Karpas-422 (cell line): Measurements from ENCODE around the gene EYS. TPM values are rescaled to one million over a fixed set of nuclear protein-coding genes. Genes with fewer than 3 reads are reported as not detected.

ENCODE experiments used
- DNase-seq: peaks from one replicate; pipeline ENCODE4 v3.0.0-alpha.2; 2015
- H2AFZ ChIP-seq: fragments of 200-600 bp; sonication (generic); 2 replicates; pipeline ENCODE4 v1.6.1; 2014; ENCODE audit warnings: antibody characterized with exemption, low read length, mixed read lengths
- H3K27ac ChIP-seq: fragments of 200-600 bp; sonication (generic); 2 replicates; pipeline ENCODE4 v1.5.1; 2014; ENCODE audit warnings: mild to moderate bottlenecking, low read length, moderate library complexity
- H3K27me3 ChIP-seq: fragments of 200-600 bp; sonication (generic); 2 replicates; pipeline ENCODE4 v1.6.1; 2014; ENCODE audit warnings: low read length, mixed read lengths
- H3K36me3 ChIP-seq: fragments of 200-600 bp; sonication (generic); 2 replicates; pipeline ENCODE4 v1.6.1; 2014; ENCODE audit warnings: low read length, mixed read lengths; ENCODE audit not compliant: insufficient read depth
- H3K4me1 ChIP-seq: fragments of 200-600 bp; sonication (generic); 2 replicates; pipeline ENCODE4 v1.6.1; 2014; ENCODE audit warnings: mild to moderate bottlenecking, low read length, mixed read lengths
- H3K4me2 ChIP-seq: fragments of 200-600 bp; sonication (generic); 2 replicates; pipeline ENCODE4 v1.6.1; 2014; ENCODE audit warnings: low read length, low read depth, mild to moderate bottlenecking; ENCODE audit not compliant: poor library complexity, severe bottlenecking
- H3K4me3 ChIP-seq: fragments of 200-600 bp; sonication (generic); 2 replicates; pipeline ENCODE4 v1.5.1; 2014; ENCODE audit warnings: mild to moderate bottlenecking, antibody characterized with exemption, low read length, mixed read lengths
- H3K79me2 ChIP-seq: fragments of 200-600 bp; sonication (generic); 2 replicates; pipeline ENCODE4 v1.6.1; 2014; ENCODE audit warnings: mild to moderate bottlenecking, low read length, mixed read lengths
- H3K9ac ChIP-seq: fragments of 200-600 bp; sonication (generic); 2 replicates; pipeline ENCODE4 v1.6.0; 2014; ENCODE audit warnings: low read length
- H3K9me2 ChIP-seq: fragments of 200-600 bp; sonication (generic), shearing (Covaris generic); replicated peaks from 2 replicates; pipeline ENCODE4 v1.6.0; 2014; ENCODE audit warnings: mild to moderate bottlenecking, low read length, moderate library complexity; ENCODE audit not compliant: insufficient read depth
- H3K9me3 ChIP-seq: fragments of 300-700, 200-600 bp; sonication (generic); 2 replicates; pipeline ENCODE4 v1.6.1; 2014; ENCODE audit warnings: low read length, mixed read lengths
- H4K20me1 ChIP-seq: fragments of 200-600 bp; sonication (generic); 2 replicates; pipeline ENCODE4 v1.6.1; 2014; ENCODE audit warnings: mild to moderate bottlenecking, antibody characterized with exemption, low read length, low read depth; ENCODE audit not compliant: insufficient read depth
- total RNA-seq: library from RNA; depleted of rRNA; stranded (reverse); fragments of >200 nt; shearing (Covaris generic); gene quantifications from 2 replicates; pipeline ENCODE4 v1.2.3, GENCODE V29; 2014; ENCODE audit warnings: low replicate concordance

EYS gene
- total RNA-seq, 1 experiment from 2014 or later = not detected

- Histone ChIP-seq H3K79me2 (peaks cover 40% of the 10 kb centered on the region), H3K27me3 (no peaks in the 10 kb centered on the region), H3K9ac (no peak overlapping the region), H3K4me2 (no peak overlapping the region), H3K9me3 (no peaks in the 10 kb centered on the region), H3K4me3 (no peak overlapping the region), H3K9me2 (no peaks in the 10 kb centered on the region), H2AFZ (no peak overlapping the region), H3K36me3 (peaks cover 88% of the 10 kb centered on the region), H4K20me1 (no peaks in the 10 kb centered on the region), H3K27ac (no peak overlapping the region), H3K4me1 (no peaks in the 10 kb centered on the region)
- no peak for DNase-seq
These were observed 1998.4 kb downstream of the EYS start for GRCh38 chr6:63708631-63709030.

GRCh38 chr6:63706630-63707029 lies 2000.4 kb downstream of the EYS start:
- H3K4me3 ChIP-seq = no peak overlapping the region
- H3K9ac ChIP-seq = no peak overlapping the region
- H3K9me3 ChIP-seq = no peaks in the 10 kb centered on the region
- DNase-seq = no peak
- H2AFZ ChIP-seq = no peak overlapping the region
- no peaks in the 10 kb centered on the region for H3K9me2 ChIP-seq
- H3K27me3 ChIP-seq = no peaks in the 10 kb centered on the region
- H3K36me3 ChIP-seq = peaks cover 84% of the 10 kb centered on the region
- no peaks in the 10 kb centered on the region for H3K4me1 ChIP-seq
- no peak overlapping the region for H3K27ac ChIP-seq
- H4K20me1 ChIP-seq = no peaks in the 10 kb centered on the region
- H3K4me2 ChIP-seq = no peak overlapping the region
- H3K79me2 ChIP-seq = peaks cover 45% of the 10 kb centered on the region

- H4K20me1 ChIP-seq = no peaks in the 10 kb centered on the region
- no peak overlapping the region for H2AFZ ChIP-seq
- H3K79me2 ChIP-seq = peaks cover 52% of the 10 kb centered on the region
- no peak overlapping the region for H3K9ac ChIP-seq
- no peaks in the 10 kb centered on the region for H3K27me3 ChIP-seq
- no peak overlapping the region for H3K27ac ChIP-seq
- no peak overlapping the region for H3K4me3 ChIP-seq
- no peaks in the 10 kb centered on the region for H3K9me2 ChIP-seq
- H3K4me2 ChIP-seq = no peak overlapping the region
- no peak for DNase-seq
- peaks cover 83% of the 10 kb centered on the region for H3K36me3 ChIP-seq
- no peaks in the 10 kb centered on the region for H3K4me1 ChIP-seq
- H3K9me3 ChIP-seq = no peaks in the 10 kb centered on the region
These were observed 2001.3 kb downstream of the EYS start for GRCh38 chr6:63705707-63706106.

- Histone ChIP-seq H3K9me3 (no peaks in the 10 kb centered on the region), H3K27ac (no peak overlapping the region), H3K4me3 (no peak overlapping the region), H2AFZ (no peak overlapping the region), H3K4me1 (peaks cover 6% of the 10 kb centered on the region), H3K36me3 (peaks cover 19% of the 10 kb centered on the region), H3K79me2 (peaks cover 92% of the 10 kb centered on the region), H3K27me3 (no peaks in the 10 kb centered on the region), H4K20me1 (no peaks in the 10 kb centered on the region), H3K4me2 (no peak overlapping the region), H3K9me2 (no peaks in the 10 kb centered on the region), H3K9ac (no peak overlapping the region)
- DNase-seq = no peak
These were observed 2016.8 kb downstream of the EYS start for GRCh38 chr6:63690221-63690620.

GRCh38 chr6:63689421-63689820 lies 2017.6 kb downstream of the EYS start:
- Histone ChIP-seq H3K9me2 (no peaks in the 10 kb centered on the region), H2AFZ (no peak overlapping the region), H3K79me2 (peaks cover 94% of the 10 kb centered on the region), H3K4me2 (no peak overlapping the region), H3K9me3 (no peaks in the 10 kb centered on the region), H3K9ac (no peak overlapping the region), H3K36me3 (peaks cover 23% of the 10 kb centered on the region; the same call in 1 of the 2 replicates), H3K4me1 (peaks cover 14% of the 10 kb centered on the region), H3K27me3 (no peaks in the 10 kb centered on the region), H3K4me3 (no peak overlapping the region), H4K20me1 (no peaks in the 10 kb centered on the region), H3K27ac (no peak overlapping the region)
- no peak for DNase-seq

GRCh38 chr6:63685446-63686379 lies 2021.3 kb downstream of the EYS start:
- H3K9me2 ChIP-seq = no peaks in the 10 kb centered on the region
- H3K27ac ChIP-seq = peak overlapping the region; percentile 62
- no peaks in the 10 kb centered on the region for H4K20me1 ChIP-seq
- peaks cover 27% of the 10 kb centered on the region for H3K36me3 ChIP-seq
- no peak overlapping the region for H3K4me3 ChIP-seq
- peak; percentile 62 for DNase-seq
- peaks cover 94% of the 10 kb centered on the region for H3K79me2 ChIP-seq
- peak overlapping the region; percentile 14; the same call in 1 of the 2 replicates for H3K9ac ChIP-seq
- peak overlapping the region; percentile 11 for H3K4me2 ChIP-seq
- H3K27me3 ChIP-seq = no peaks in the 10 kb centered on the region
- H3K9me3 ChIP-seq = no peaks in the 10 kb centered on the region
- H2AFZ ChIP-seq = no peak overlapping the region
- peaks cover 51% of the 10 kb centered on the region for H3K4me1 ChIP-seq

GRCh38 chr6:63683071-63683603 lies 2023.9 kb downstream of the EYS start:
- no peaks in the 10 kb centered on the region for H3K9me2 ChIP-seq
- no peak overlapping the region for H2AFZ ChIP-seq
- peak overlapping the region; percentile 1; the same call in 1 of the 2 replicates for H3K4me3 ChIP-seq
- peak overlapping the region; percentile 59 for H3K27ac ChIP-seq
- peaks cover 28% of the 10 kb centered on the region for H3K36me3 ChIP-seq
- H3K27me3 ChIP-seq = no peaks in the 10 kb centered on the region
- H3K9ac ChIP-seq = no peak overlapping the region
- H4K20me1 ChIP-seq = no peaks in the 10 kb centered on the region
- H3K79me2 ChIP-seq = peaks cover 96% of the 10 kb centered on the region
- H3K9me3 ChIP-seq = no peaks in the 10 kb centered on the region
- peak overlapping the region; percentile 59 for H3K4me2 ChIP-seq
- H3K4me1 ChIP-seq = peaks cover 72% of the 10 kb centered on the region
- DNase-seq = peak; percentile 50

- H3K36me3 ChIP-seq = peaks cover 10% of the 10 kb centered on the region; the same call in 1 of the 2 replicates
- H3K9me2 ChIP-seq = no peaks in the 10 kb centered on the region
- H3K27ac ChIP-seq = no peak overlapping the region
- H3K9me3 ChIP-seq = no peaks in the 10 kb centered on the region
- peaks cover 99% of the 10 kb centered on the region for H3K79me2 ChIP-seq
- H3K9ac ChIP-seq = no peak overlapping the region
- H2AFZ ChIP-seq = no peak overlapping the region
- no peak for DNase-seq
- H3K4me1 ChIP-seq = peaks cover 58% of the 10 kb centered on the region
- H4K20me1 ChIP-seq = no peaks in the 10 kb centered on the region; the same call in 1 of the 2 replicates
- H3K4me2 ChIP-seq = no peak overlapping the region
- H3K27me3 ChIP-seq = no peaks in the 10 kb centered on the region
- no peak overlapping the region for H3K4me3 ChIP-seq
These were observed 2029.7 kb downstream of the EYS start for GRCh38 chr6:63677282-63677681.
